SJCRH30 (cell line): ENCODE data around the gene MAP3K20. TPM values are rescaled to one million over a fixed set of nuclear protein-coding genes. Genes with fewer than 3 reads are reported as not detected.

ENCODE experiments used
- DNase-seq, 2 experiments: peaks; one replicate each; pipeline ENCODE4 v3.0.0-alpha.2; 2015 to 2020
- H3K27ac ChIP-seq: fragments of 250-450 bp; sonication (Bioruptor Pico); 2 replicates; pipeline ENCODE4 v1.5.1; 2020; ENCODE audit warnings: mild to moderate bottlenecking, moderate library complexity
- H3K27me3 ChIP-seq: fragments of 250-450 bp; sonication (Bioruptor Pico); 2 replicates; pipeline ENCODE4 v1.5.1; 2020; ENCODE audit warnings: mild to moderate bottlenecking, moderate library complexity
- H3K36me3 ChIP-seq: fragments of 250-450 bp; sonication (Bioruptor Pico); 2 replicates; pipeline ENCODE4 v1.5.1; 2020; ENCODE audit warnings: mild to moderate bottlenecking, moderate library complexity
- H3K4me1 ChIP-seq: fragments of 250-450 bp; sonication (Bioruptor Pico); 2 replicates; pipeline ENCODE4 v1.5.1; 2020; ENCODE audit warnings: mild to moderate bottlenecking, moderate library complexity
- H3K4me3 ChIP-seq: fragments of 250-450 bp; sonication (Bioruptor Pico); 2 replicates; pipeline ENCODE4 v1.5.1; 2020; ENCODE audit warnings: mild to moderate bottlenecking, moderate library complexity
- H3K9me3 ChIP-seq: fragments of 250-450 bp; sonication (Bioruptor Pico); replicated peaks from 2 replicates; pipeline ENCODE4 v1.5.1; 2020; ENCODE audit warnings: mild to moderate bottlenecking, moderate library complexity
- total RNA-seq: library from RNA; depleted of rRNA; stranded (reverse); fragments of >200 nt; shearing (Covaris generic); gene quantifications from 2 replicates; pipeline ENCODE4 v1.2.3, GENCODE V29; 2014

Gene MAP3K20
- total RNA-seq, 1 experiment from 2014 or later, result 34.7 TPM

DNA sequence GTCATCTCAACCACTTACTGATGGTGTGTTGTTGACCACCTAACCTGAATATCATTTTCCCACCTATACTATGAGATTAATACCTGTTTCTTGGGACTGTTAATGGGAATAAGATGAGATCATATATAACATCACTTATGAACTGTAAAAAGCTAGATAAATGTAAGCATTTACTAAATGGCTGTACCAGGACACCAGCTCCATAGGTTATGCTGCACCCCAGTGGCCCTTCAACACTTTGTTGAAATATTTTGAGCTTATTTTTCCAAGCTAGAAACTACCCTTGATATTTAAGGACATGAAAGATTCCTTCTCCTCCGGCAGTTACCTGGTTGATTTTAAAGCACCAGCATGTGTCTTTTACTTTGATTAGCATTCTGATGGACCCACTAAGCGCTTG is 141.0 kb downstream of the MAP3K20 start:
- no peaks in the 10 kb centered on the region for H3K9me3 ChIP-seq
- H3K36me3 ChIP-seq, result 0 out of 2 replicates have a peak, but pooled peaks cover 2% of the 10 kb centered on the region
- no peak overlapping the region for H3K4me3 ChIP-seq
- H3K4me1 ChIP-seq, result no peaks in the 10 kb centered on the region
- H3K27ac ChIP-seq, result no peak overlapping the region
- no peak for DNase-seq
- no peaks in the 10 kb centered on the region for H3K27me3 ChIP-seq

DNA sequence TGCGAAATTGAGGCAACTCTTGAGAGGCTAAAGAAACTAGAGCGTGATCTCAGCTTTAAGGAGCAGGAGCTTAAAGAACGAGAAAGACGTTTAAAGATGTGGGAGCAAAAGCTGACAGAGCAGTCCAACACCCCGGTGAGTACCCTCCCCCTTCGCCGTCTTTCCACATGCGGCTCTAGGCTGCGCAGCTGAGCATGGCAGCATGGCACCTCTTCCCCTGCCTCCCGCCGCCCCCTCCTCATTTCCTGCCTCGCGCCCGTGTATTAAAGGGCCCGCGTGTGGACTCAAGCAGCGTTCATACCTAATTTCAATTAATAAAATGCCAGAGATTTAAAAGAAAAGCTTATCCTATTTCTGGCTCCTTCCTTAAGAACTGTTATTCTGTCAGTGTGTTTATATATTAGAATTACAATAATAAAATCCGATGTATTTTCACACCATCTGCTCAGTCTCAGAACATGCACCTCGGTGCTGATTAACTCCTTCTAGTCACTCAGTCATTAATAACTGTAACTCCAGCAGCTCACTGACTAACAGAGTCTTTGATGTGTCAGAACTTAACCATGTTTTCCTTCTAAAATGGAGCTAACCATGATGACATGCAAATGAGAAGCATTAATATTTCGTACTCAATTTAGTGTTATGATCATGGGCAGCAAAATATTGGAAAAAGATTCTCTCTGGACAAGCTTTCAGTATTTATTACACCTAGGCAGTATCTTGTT is 141.6 kb downstream of the MAP3K20 start:
- Histone ChIP-seq H3K27ac (no peak overlapping the region), H3K4me3 (no peak overlapping the region), H3K36me3 (0 out of 2 replicates have a peak, but pooled peaks cover 2% of the 10 kb centered on the region), H3K9me3 (no peaks in the 10 kb centered on the region), H3K4me1 (no peaks in the 10 kb centered on the region), H3K27me3 (no peaks in the 10 kb centered on the region)
- DNase-seq, result no peak

DNA sequence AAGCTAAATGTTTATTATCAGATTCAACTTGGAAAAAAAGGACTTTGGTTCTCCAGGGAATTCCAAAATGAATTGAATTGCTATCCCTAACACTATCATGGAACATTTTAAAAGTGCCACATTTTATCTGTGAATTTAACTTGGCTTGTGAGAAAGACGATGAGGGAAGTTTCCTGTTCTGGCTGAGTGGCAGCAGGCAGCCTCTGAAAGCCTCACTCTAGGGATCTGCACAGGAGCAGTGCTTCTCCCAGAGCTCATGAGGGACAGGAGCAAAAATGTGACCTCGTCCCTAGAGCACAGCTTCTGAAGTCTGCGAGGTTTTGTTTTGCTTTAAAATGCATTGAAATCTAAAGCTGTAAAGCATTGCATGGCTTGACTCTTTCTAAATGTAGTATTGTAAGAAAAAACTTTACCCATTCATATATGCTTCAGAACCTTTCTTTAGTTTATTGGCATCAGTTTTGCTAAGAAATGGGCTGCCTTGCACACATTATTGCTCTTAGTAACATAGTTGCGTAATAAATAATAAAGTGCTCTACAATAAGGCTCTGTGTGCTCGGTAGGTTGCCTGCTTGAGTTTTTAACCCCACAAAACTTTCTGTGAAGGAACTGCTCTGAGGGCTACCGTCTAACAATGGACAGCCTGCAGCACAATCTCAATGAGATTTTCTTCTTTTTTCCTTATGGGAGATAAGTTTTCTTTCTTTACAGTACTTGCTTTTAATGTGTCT is 142.8 kb downstream of the MAP3K20 start:
- no peak for DNase-seq
- H3K27ac ChIP-seq, result no peak overlapping the region
- H3K4me3 ChIP-seq, result no peak overlapping the region
- H3K4me1 ChIP-seq, result no peaks in the 10 kb centered on the region
- no peaks in the 10 kb centered on the region for H3K9me3 ChIP-seq
- H3K36me3 ChIP-seq, result 0 out of 2 replicates have a peak, but pooled peaks cover 2% of the 10 kb centered on the region
- H3K27me3 ChIP-seq, result no peaks in the 10 kb centered on the region

DNA sequence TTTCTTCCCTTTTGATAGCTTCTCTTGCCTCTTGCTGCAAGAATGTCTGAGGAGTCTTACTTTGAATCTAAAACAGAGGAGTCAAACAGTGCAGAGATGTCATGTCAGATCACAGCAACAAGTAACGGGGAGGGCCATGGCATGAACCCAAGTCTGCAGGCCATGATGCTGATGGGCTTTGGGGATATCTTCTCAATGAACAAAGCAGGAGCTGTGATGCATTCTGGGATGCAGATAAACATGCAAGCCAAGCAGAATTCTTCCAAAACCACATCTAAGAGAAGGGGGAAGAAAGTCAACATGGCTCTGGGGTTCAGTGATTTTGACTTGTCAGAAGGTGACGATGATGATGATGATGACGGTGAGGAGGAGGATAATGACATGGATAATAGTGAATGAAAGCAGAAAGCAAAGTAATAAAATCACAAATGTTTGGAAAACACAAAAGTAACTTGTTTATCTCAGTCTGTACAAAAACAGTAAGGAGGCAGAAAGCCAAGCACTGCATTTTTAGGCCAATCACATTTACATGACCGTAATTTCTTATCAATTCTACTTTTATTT is 145.6 kb downstream of the MAP3K20 start:
- no peaks in the 10 kb centered on the region for H3K36me3 ChIP-seq

DNA sequence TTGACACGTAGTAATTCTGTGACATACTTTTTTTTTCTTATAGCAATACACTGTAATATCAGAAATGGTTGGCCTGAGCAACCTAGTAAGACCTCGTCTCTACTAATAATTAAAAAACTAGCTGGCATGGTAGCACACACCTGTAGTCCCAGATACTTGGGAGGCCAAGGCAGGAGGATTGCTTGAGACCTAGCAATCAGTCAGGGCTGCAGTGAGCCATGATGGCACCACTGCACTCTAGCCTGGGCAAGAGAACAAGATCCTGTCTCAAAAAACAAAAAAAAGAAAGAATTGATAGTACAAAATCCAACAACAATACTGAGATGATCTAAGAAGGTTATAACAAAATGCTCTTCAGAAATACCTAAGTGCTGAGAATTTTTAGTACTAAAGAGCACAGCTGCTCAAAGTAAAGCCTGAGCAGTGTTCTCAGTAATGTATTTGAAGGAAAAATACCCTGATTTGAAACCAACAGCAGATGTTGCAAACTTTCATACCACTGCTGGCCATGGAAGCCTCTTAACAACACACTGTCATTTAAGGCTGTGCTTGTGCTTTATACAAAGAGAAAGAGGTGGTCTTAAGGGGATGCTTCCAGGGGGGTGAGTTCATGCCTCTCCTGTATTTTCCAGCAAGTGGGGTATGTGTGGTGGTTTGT is 146.4 kb downstream of the MAP3K20 start:
- DNase-seq, result no peak
- H3K27ac ChIP-seq, result no peak overlapping the region

More for the DNA sequence above, 145.6 kb downstream of the MAP3K20 start:
- Histone ChIP-seq H3K27me3 (no peaks in the 10 kb centered on the region), H3K4me1 (no peaks in the 10 kb centered on the region), H3K27ac (no peak overlapping the region), H3K4me3 (no peak overlapping the region), H3K9me3 (no peaks in the 10 kb centered on the region)
- no peak for DNase-seq

DNA sequence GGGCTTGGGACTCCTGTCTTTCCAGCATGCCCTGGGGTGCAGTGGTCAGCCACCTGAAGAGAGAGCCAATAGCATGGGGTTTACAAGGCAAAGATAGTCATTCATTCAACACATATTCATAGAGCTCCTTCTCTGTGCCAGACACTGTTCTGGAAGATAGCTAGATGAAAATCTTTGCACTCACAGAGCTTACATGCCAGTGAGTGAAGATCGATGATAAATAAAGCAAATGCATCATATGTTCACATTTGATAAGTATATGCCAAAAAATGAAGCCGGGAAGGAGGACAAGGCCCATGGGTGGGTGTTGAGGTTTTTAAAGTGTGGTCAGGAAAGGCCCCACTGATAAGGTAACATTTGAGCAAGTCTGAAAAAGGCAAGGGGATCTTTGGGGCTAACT is 148.2 kb downstream of the MAP3K20 start:
- no peaks in the 10 kb centered on the region for H3K4me1 ChIP-seq
- no peak overlapping the region for H3K4me3 ChIP-seq
- H3K9me3 ChIP-seq, result no peaks in the 10 kb centered on the region
- H3K27ac ChIP-seq, result no peak overlapping the region
- H3K27me3 ChIP-seq, result no peaks in the 10 kb centered on the region
- no peaks in the 10 kb centered on the region for H3K36me3 ChIP-seq
- no peak for DNase-seq

More for the DNA sequence above, 146.4 kb downstream of the MAP3K20 start:
- Histone ChIP-seq H3K9me3 (no peaks in the 10 kb centered on the region), H3K36me3 (no peaks in the 10 kb centered on the region), H3K4me3 (no peak overlapping the region), H3K27me3 (no peaks in the 10 kb centered on the region), H3K4me1 (no peaks in the 10 kb centered on the region)

DNA sequence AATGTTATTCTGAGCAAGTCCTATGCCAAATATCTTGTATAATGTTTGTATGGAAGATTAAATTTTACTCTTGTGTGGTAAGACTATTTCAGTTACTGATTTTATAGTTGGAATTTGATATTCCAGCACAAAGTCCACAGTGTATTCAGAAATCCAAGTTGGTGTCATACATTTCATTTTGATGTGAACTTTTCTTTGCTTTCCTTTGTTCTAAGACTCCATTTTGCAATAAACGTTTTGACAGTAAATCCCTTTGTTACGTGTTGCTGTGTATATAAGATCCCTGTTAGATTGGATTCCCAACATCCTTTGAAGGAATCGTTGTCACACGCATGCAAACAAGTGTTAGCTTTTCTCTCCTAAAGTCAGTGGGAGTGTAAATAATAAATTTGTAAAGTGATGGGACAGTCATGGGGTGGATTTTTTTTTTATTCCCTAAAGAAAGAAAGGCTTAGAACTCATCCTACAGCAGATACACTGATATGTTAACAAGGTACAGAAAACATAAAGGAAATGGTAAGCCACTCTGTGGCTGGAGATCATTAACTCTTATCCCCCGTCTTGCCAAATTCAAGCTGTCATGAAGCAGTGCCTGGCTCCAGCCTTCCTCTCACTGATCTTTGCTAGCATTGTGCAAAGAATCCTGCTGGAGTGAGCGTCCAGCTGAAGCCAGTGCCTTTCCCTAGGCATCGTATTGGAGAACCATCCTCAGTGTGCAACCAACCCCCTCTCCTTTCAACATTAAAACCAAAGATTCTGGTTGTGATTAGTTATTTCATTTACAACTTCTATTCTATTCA is 151.5 kb downstream of the MAP3K20 start:
- H3K9me3 ChIP-seq, result no peaks in the 10 kb centered on the region
- H3K27me3 ChIP-seq, result no peaks in the 10 kb centered on the region
- peaks cover 2% of the 10 kb centered on the region; the same call in 1 of the 2 replicates for H3K36me3 ChIP-seq
- H3K4me1 ChIP-seq, result no peaks in the 10 kb centered on the region
- DNase-seq, result no peak
- H3K4me3 ChIP-seq, result no peak overlapping the region
- no peak overlapping the region for H3K27ac ChIP-seq

DNA sequence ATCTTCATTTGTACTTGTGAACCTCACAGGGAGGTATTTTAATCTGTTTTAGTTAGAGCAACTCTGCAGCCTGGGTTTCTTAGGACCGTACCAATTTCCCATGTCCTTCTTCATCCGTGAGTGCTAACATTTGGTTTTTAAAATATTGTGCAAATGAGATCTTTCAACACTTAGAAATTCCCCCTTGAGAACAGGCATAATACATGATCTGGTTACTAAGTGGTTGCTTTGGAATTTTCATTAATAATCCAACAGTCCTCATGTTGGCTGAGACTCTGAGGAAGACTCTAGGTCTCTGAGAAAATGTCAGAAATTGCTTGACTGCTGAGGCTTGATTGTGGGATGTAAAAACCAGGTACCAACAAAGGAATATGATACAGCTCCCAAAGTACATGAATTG is 153.4 kb downstream of the MAP3K20 start:
- Histone ChIP-seq H3K27ac (no peak overlapping the region), H3K4me3 (no peak overlapping the region), H3K4me1 (no peaks in the 10 kb centered on the region), H3K9me3 (no peaks in the 10 kb centered on the region), H3K36me3 (peaks cover 5% of the 10 kb centered on the region; the same call in 1 of the 2 replicates), H3K27me3 (no peaks in the 10 kb centered on the region)
- no peak for DNase-seq

DNA sequence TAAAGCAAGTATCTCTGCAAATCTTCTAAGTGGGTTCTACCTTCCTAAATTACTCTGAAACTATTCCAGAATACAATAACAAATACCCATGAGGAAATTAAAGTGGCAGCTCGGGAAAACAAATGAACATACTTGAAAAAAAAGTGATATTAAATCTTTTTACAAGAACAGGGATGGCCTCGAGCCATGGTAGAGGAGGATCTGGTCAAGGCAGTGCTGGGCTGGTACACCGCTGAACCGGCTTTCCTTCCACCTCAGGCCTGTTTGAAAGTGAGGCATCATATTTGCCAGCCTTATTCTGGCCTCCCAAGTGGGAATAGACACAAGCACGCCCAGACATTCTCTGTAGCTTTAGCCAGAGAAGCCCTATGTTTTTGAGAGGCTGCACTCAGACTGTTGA is 154.5 kb downstream of the MAP3K20 start:
- Histone ChIP-seq H3K4me3 (no peak overlapping the region), H3K36me3 (peaks cover 5% of the 10 kb centered on the region; the same call in 1 of the 2 replicates), H3K4me1 (no peaks in the 10 kb centered on the region), H3K27me3 (no peaks in the 10 kb centered on the region), H3K9me3 (no peaks in the 10 kb centered on the region), H3K27ac (no peak overlapping the region)
- no peak for DNase-seq

DNA sequence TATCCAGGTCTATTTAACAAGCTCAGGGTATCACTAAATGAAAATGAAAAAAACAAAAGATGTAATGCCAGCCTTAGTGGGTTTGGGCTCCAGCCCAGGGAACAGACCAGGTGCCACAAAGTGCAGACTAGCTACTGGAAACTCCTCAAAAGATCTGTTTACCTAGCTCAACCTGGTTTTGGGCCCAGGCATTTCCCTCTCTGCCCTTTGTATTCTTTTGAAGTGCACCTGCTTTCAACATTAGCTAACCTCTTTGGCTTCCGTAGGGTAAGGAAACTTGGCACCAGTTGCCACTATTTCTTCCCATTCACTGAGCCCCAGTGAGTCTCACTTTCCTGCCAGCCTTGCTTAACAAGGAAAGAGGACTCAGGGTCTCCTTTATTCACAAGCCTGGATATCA is 155.4 kb downstream of the MAP3K20 start:
- Histone ChIP-seq H3K36me3 (peaks cover 5% of the 10 kb centered on the region; the same call in 1 of the 2 replicates), H3K4me1 (no peaks in the 10 kb centered on the region), H3K4me3 (no peak overlapping the region), H3K27me3 (no peaks in the 10 kb centered on the region), H3K9me3 (no peaks in the 10 kb centered on the region), H3K27ac (no peak overlapping the region)
- no peak for DNase-seq

DNA sequence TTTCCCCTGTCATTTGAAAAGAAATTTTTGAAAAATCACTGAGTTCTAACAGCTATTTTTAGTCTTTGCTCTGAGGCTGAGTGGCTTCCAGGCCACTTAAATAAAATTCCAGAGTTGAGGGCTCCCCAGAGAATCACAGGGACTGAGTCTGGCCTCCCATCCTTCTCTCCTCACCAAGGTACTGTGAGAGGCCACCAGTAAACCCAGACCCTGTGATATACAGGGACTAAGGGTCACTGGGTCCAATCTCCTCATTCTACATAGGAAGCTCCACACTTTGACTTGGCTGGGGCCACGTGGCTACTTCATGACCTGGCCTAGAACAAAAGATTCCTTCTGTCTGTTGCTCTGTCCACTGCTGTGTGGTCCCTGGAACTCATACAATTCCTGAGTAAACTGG is 155.8 kb downstream of the MAP3K20 start:
- no peaks in the 10 kb centered on the region for H3K27me3 ChIP-seq
- H3K4me1 ChIP-seq, result no peaks in the 10 kb centered on the region
- no peaks in the 10 kb centered on the region for H3K9me3 ChIP-seq
- DNase-seq, result no peak
- peaks cover 5% of the 10 kb centered on the region; the same call in 1 of the 2 replicates for H3K36me3 ChIP-seq
- H3K4me3 ChIP-seq, result no peak overlapping the region
- H3K27ac ChIP-seq, result no peak overlapping the region

DNA sequence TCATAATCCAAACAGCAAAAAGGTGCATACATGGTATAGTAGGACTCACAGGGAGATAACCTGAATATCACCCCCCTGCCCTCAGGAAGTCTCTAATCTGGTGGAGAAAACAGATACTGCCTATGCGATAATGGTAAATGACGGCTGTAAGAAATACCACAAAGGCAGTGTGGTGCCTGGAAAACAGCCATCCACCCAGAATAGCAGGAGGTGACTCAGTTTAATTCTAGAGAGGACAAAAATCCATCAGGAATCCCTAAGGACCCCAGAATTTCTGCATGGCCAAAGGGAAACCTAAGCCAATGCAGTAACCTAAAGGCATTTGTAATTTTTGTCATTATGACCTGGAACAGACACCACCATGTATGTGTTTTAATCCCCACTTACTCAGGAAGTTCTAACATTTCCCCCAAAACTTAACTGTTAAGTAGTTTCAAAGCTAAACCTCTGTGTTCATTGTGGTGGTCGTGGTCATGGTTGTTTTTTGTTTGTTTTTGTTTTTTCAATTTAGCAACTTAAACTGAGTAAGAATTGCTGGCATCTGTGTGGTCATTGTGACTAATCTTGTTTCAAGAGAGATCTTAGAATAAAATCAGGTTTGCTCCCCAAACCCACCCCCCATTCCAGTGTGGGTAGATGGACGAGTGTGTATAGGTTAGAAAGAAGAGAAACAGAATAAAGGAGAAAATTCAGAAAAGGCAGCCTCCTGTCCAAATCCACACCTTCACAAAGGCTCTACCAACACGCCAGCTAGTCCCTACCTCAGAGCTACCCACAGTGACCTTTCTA is 157.5 kb downstream of the MAP3K20 start:
- H3K4me1 ChIP-seq, result no peaks in the 10 kb centered on the region
- DNase-seq, result no peak
- H3K9me3 ChIP-seq, result no peaks in the 10 kb centered on the region
- no peak overlapping the region for H3K27ac ChIP-seq
- no peak overlapping the region for H3K4me3 ChIP-seq
- H3K27me3 ChIP-seq, result no peaks in the 10 kb centered on the region
- H3K36me3 ChIP-seq, result peaks cover 5% of the 10 kb centered on the region; the same call in 1 of the 2 replicates

DNA sequence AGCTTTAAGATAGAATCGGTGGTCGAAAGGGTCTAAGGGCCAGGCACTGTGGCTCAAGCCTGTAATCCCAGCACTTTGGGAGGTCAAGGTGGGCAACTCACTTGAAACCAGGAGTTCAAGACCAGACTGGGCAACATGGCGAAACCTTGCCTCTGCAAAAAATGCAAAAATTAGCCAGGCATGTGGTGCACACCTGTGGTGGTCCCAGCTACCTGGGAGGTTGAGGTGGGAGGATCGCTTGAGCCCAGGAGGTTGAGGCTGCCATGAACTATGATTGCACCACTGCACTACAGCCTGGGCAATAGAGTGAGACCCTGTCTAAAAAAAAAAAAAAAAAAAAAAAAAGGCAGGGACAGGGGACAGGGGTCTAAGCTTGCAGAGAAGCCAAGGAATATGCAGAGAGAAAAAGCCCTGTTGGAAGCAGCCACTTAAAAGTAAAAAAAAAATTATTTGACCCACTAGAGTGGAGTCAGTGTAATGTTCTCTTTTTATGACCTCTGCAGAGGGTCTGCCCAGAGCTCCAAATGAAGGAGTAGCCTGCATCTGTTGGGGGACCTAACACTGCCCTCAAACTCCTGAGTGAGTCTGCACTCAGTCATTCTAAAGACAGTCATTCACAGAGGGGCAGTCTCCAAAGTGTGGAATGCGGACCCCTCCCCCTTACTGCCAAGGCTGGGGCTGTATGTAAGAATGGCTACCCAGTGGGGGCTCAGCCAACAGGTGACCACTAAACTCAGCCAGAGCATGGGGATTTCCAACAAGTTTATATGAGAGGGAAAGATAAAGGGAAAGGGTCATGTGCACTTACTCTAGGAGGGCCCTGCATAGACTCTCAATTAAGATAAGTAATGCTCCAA is 160.5 kb downstream of the MAP3K20 start:
- Histone ChIP-seq H3K9me3 (no peaks in the 10 kb centered on the region), H3K4me1 (no peaks in the 10 kb centered on the region), H3K36me3 (peaks cover 5% of the 10 kb centered on the region; the same call in 1 of the 2 replicates), H3K27ac (no peak overlapping the region), H3K4me3 (no peak overlapping the region), H3K27me3 (no peaks in the 10 kb centered on the region)
- DNase-seq, result no peak
